ENCODE measurements around the gene MAST4. TPM values are rescaled to one million over a fixed set of nuclear protein-coding genes. Genes with fewer than 3 reads are reported as not detected.
A peak's percentile ranks its signal among the peaks of the same experiment; 100 is the strongest.

MAST4 gene
- total and polyA plus RNA-seq, 4 donors = 17.1 to 34.6 (median 21.0) TPM

- no peak for DNase-seq (ENCODE audit: low read depth in 4 of 6, low spot score in 6 of 6)
- WGBS (ENCODE audit: insufficient coverage) = no CpG with 5 or more reads among the region's 1 CpG
Observed at GRCh38 chr5:66701244-66701643, 105.1 kb downstream of the MAST4 start.

GRCh38 chr5:66702426-66702825 is 106.2 kb downstream of the MAST4 start:
- no peaks in the 10 kb centered on the region for H3K27me3 ChIP-seq (ENCODE audit: control insufficient read depth, insufficient read depth, low read length)
- H3K36me3 ChIP-seq (ENCODE audit: control insufficient read depth, insufficient read depth, low read length) = no peaks in the 10 kb centered on the region
- 100% methylated on average over 3 of the region's 3 CpGs for WGBS (ENCODE audit: insufficient coverage)
- no peaks in the 10 kb centered on the region for H3K9me3 ChIP-seq (ENCODE audit: control insufficient read depth, insufficient read depth, low read length)
- no peak overlapping the region for H3K27ac ChIP-seq (ENCODE audit: low read depth, low read length)
- H3K4me3 ChIP-seq (ENCODE audit: low read depth, low read length) = no peak overlapping the region
- peaks cover 3% of the 10 kb centered on the region for H3K4me1 ChIP-seq (ENCODE audit: control insufficient read depth, insufficient read depth, low read length)
- no peak for DNase-seq (ENCODE audit: low read depth in 4 of 6, low spot score in 6 of 6)

More at GRCh38 chr5:66701244-66701643, 105.1 kb downstream of the MAST4 start:
- Histone ChIP-seq H3K4me3 (ENCODE audit: low read depth, low read length) (no peak overlapping the region), H3K27me3 (ENCODE audit: control insufficient read depth, insufficient read depth, low read length) (no peaks in the 10 kb centered on the region), H3K4me1 (ENCODE audit: control insufficient read depth, insufficient read depth, low read length) (peaks cover 3% of the 10 kb centered on the region), H3K36me3 (ENCODE audit: control insufficient read depth, insufficient read depth, low read length) (no peaks in the 10 kb centered on the region), H3K27ac (ENCODE audit: low read depth, low read length) (no peak overlapping the region), H3K9me3 (ENCODE audit: control insufficient read depth, insufficient read depth, low read length) (no peaks in the 10 kb centered on the region)

- Histone ChIP-seq H3K9me3 (ENCODE audit: control insufficient read depth, insufficient read depth, low read length) (no peaks in the 10 kb centered on the region), H3K27ac (ENCODE audit: low read depth, low read length) (peak overlapping the region; percentile 52), H3K4me3 (ENCODE audit: low read depth, low read length) (no peak overlapping the region), H3K4me1 (ENCODE audit: control insufficient read depth, insufficient read depth, low read length) (peaks cover 3% of the 10 kb centered on the region), H3K36me3 (ENCODE audit: control insufficient read depth, insufficient read depth, low read length) (no peaks in the 10 kb centered on the region), H3K27me3 (ENCODE audit: control insufficient read depth, insufficient read depth, low read length) (no peaks in the 10 kb centered on the region)
- DNase-seq (ENCODE audit: low read depth in 4 of 6, low spot score in 6 of 6) = peak in 1 of 6 donors; percentile 42
- no CpG with 5 or more reads among the region's 3 CpGs for WGBS (ENCODE audit: insufficient coverage)
Observed at GRCh38 chr5:66704790-66705425, 108.7 kb downstream of the MAST4 start.

- DNase-seq (ENCODE audit: low read depth in 4 of 6, low spot score in 6 of 6) = no peak
- Histone ChIP-seq H3K36me3 (ENCODE audit: control insufficient read depth, insufficient read depth, low read length) (no peaks in the 10 kb centered on the region), H3K27me3 (ENCODE audit: control insufficient read depth, insufficient read depth, low read length) (no peaks in the 10 kb centered on the region), H3K4me1 (ENCODE audit: control insufficient read depth, insufficient read depth, low read length) (peaks cover 3% of the 10 kb centered on the region), H3K4me3 (ENCODE audit: low read depth, low read length) (no peak overlapping the region), H3K9me3 (ENCODE audit: control insufficient read depth, insufficient read depth, low read length) (no peaks in the 10 kb centered on the region), H3K27ac (ENCODE audit: low read depth, low read length) (no peak overlapping the region)
- WGBS (ENCODE audit: insufficient coverage) = no CpG with 5 or more reads among the region's 1 CpG
Observed at GRCh38 chr5:66708368-66708767, 112.2 kb downstream of the MAST4 start.

GRCh38 chr5:66710557-66711088 is 114.4 kb downstream of the MAST4 start:
- no CpG with 5 or more reads among the region's 5 CpGs for WGBS (ENCODE audit: insufficient coverage)

GRCh38 chr5:66713998-66714397 is 117.8 kb downstream of the MAST4 start:
- Histone ChIP-seq H3K4me1 (ENCODE audit: control insufficient read depth, insufficient read depth, low read length) (no peaks in the 10 kb centered on the region), H3K4me3 (ENCODE audit: low read depth, low read length) (no peak overlapping the region)
- WGBS (ENCODE audit: insufficient coverage) = 93% methylated on average over 2 of the region's 3 CpGs

More at GRCh38 chr5:66710557-66711088, 114.4 kb downstream of the MAST4 start:
- Histone ChIP-seq H3K36me3 (ENCODE audit: control insufficient read depth, insufficient read depth, low read length) (no peaks in the 10 kb centered on the region), H3K4me3 (ENCODE audit: low read depth, low read length) (no peak overlapping the region), H3K27ac (ENCODE audit: low read depth, low read length) (no peak overlapping the region), H3K27me3 (ENCODE audit: control insufficient read depth, insufficient read depth, low read length) (no peaks in the 10 kb centered on the region), H3K4me1 (ENCODE audit: control insufficient read depth, insufficient read depth, low read length) (no peaks in the 10 kb centered on the region), H3K9me3 (ENCODE audit: control insufficient read depth, insufficient read depth, low read length) (no peaks in the 10 kb centered on the region)
- DNase-seq (ENCODE audit: low read depth in 4 of 6, low spot score in 6 of 6) = no peak

GRCh38 chr5:66717455-66718373 is 121.5 kb downstream of the MAST4 start:
- 50% methylated on average over 2 of the region's 6 CpGs for WGBS (ENCODE audit: insufficient coverage)
- Histone ChIP-seq H3K4me1 (ENCODE audit: control insufficient read depth, insufficient read depth, low read length) (no peaks in the 10 kb centered on the region), H3K36me3 (ENCODE audit: control insufficient read depth, insufficient read depth, low read length) (no peaks in the 10 kb centered on the region), H3K27me3 (ENCODE audit: control insufficient read depth, insufficient read depth, low read length) (no peaks in the 10 kb centered on the region), H3K4me3 (ENCODE audit: low read depth, low read length) (no peak overlapping the region), H3K27ac (ENCODE audit: low read depth, low read length) (peak overlapping the region; percentile 62), H3K9me3 (ENCODE audit: control insufficient read depth, insufficient read depth, low read length) (no peaks in the 10 kb centered on the region)
- DNase-seq (ENCODE audit: low read depth in 4 of 6, low spot score in 6 of 6) = peak in 2 of 6 donors; percentile 17 to 33

More at GRCh38 chr5:66713998-66714397, 117.8 kb downstream of the MAST4 start:
- Histone ChIP-seq H3K36me3 (ENCODE audit: control insufficient read depth, insufficient read depth, low read length) (no peaks in the 10 kb centered on the region), H3K27me3 (ENCODE audit: control insufficient read depth, insufficient read depth, low read length) (no peaks in the 10 kb centered on the region), H3K9me3 (ENCODE audit: control insufficient read depth, insufficient read depth, low read length) (no peaks in the 10 kb centered on the region), H3K27ac (ENCODE audit: low read depth, low read length) (no peak overlapping the region)
- DNase-seq (ENCODE audit: low read depth in 4 of 6, low spot score in 6 of 6) = no peak

- Histone ChIP-seq H3K27ac (ENCODE audit: low read depth, low read length) (no peak overlapping the region), H3K36me3 (ENCODE audit: control insufficient read depth, insufficient read depth, low read length) (no peaks in the 10 kb centered on the region), H3K4me3 (ENCODE audit: low read depth, low read length) (no peak overlapping the region), H3K9me3 (ENCODE audit: control insufficient read depth, insufficient read depth, low read length) (no peaks in the 10 kb centered on the region), H3K27me3 (ENCODE audit: control insufficient read depth, insufficient read depth, low read length) (no peaks in the 10 kb centered on the region), H3K4me1 (ENCODE audit: control insufficient read depth, insufficient read depth, low read length) (no peaks in the 10 kb centered on the region)
- WGBS (ENCODE audit: insufficient coverage) = 92% methylated on average over 3 of the region's 7 CpGs
- no peak for DNase-seq (ENCODE audit: low read depth in 4 of 6, low spot score in 6 of 6)
Observed at GRCh38 chr5:66718374-66719002, 122.3 kb downstream of the MAST4 start.

- Histone ChIP-seq H3K36me3 (ENCODE audit: control insufficient read depth, insufficient read depth, low read length) (no peaks in the 10 kb centered on the region), H3K27ac (ENCODE audit: low read depth, low read length) (no peak overlapping the region), H3K9me3 (ENCODE audit: control insufficient read depth, insufficient read depth, low read length) (no peaks in the 10 kb centered on the region), H3K4me3 (ENCODE audit: low read depth, low read length) (no peak overlapping the region), H3K4me1 (ENCODE audit: control insufficient read depth, insufficient read depth, low read length) (no peaks in the 10 kb centered on the region), H3K27me3 (ENCODE audit: control insufficient read depth, insufficient read depth, low read length) (no peaks in the 10 kb centered on the region)
- DNase-seq (ENCODE audit: low read depth in 4 of 6, low spot score in 6 of 6) = no peak
- 69% methylated on average over 3 of the region's 5 CpGs for WGBS (ENCODE audit: insufficient coverage)
Observed at GRCh38 chr5:66720780-66721179, 124.6 kb downstream of the MAST4 start.
